CD14-positive monocyte (primary cell): ENCODE measurements around the gene CRTC3. TPM values are rescaled to one million over a fixed set of nuclear protein-coding genes. Genes with fewer than 3 reads are reported as not detected.

Source experiments
- DNase-seq, 3 donors: peaks; one replicate each; pipeline ENCODE4 v3.0.0-alpha.2; 2011 to 2022
- H2AFZ ChIP-seq: 2 replicates; pipeline ENCODE4 v1.6.0; 2012; ENCODE audit warnings: mild to moderate bottlenecking, low read depth, low read length, inconsistent platforms; ENCODE audit not compliant: insufficient read depth, poor library complexity, severe bottlenecking
- H3K27ac ChIP-seq, 2 donors: 1 replicate in 1 of 2; 2 replicates in 1 of 2; pipeline ENCODE4 v1.5.1; 2012 to 2013; ENCODE audit warnings: low read length in 2 of 2, control low read depth in 1 of 2, inconsistent platforms in 1 of 2, low read depth in 1 of 2, mild to moderate bottlenecking in 1 of 2
- H3K27me3 ChIP-seq, 2 donors: one replicate each; pipeline versions ENCODE4 v1.6.0 to v1.6.1; 2011 to 2013; ENCODE audit warnings: low read length in 2 of 2; ENCODE audit not compliant: control insufficient read depth in 2 of 2, insufficient read depth in 2 of 2
- H3K36me3 ChIP-seq, 2 donors: replicated peaks in 1 of 2; 1 replicate in 1 of 2; 2 replicates in 1 of 2; pipeline versions ENCODE4 v1.5.1 to v1.6.1; 2012 to 2013; ENCODE audit warnings: low read length in 2 of 2, control low read depth in 1 of 2, inconsistent platforms in 1 of 2, mild to moderate bottlenecking in 1 of 2; ENCODE audit not compliant: insufficient read depth in 2 of 2, control insufficient read depth in 1 of 2
- H3K4me1 ChIP-seq, 2 donors: 1 replicate in 1 of 2; 2 replicates in 1 of 2; pipeline versions ENCODE4 v1.5.1 to v1.6.1; 2012 to 2013; ENCODE audit warnings: low read length in 2 of 2, control low read depth in 1 of 2, inconsistent platforms in 1 of 2, mild to moderate bottlenecking in 1 of 2, moderate library complexity in 1 of 2; ENCODE audit not compliant: insufficient read depth in 2 of 2, control insufficient read depth in 1 of 2
- H3K4me2 ChIP-seq: replicated peaks from 2 replicates; pipeline ENCODE3; 2012; ENCODE audit warnings: low read length, moderate library complexity, mild to moderate bottlenecking; ENCODE audit not compliant: poor library complexity, severe bottlenecking; ENCODE audit errors: extremely low read depth
- H3K4me3 ChIP-seq, 3 experiments: fragments of 200-600 bp in 1 of 3; sonication (generic) in 1 of 3; replicated peaks in 1 of 3; 1 replicate in 2 of 3; 2 replicates in 1 of 3; pipeline ENCODE4 v1.5.1; 2011 to 2013; ENCODE audit warnings: low read length in 3 of 3, mild to moderate bottlenecking in 3 of 3, control low read depth in 2 of 3, low read depth in 2 of 3, inconsistent platforms in 1 of 3, moderate library complexity in 1 of 3
- H3K79me2 ChIP-seq: 2 replicates; pipeline ENCODE4 v1.6.0; 2012; ENCODE audit warnings: mild to moderate bottlenecking, control low read depth, inconsistent platforms, low read length, moderate library complexity; ENCODE audit not compliant: insufficient read depth
- H3K9ac ChIP-seq: 2 replicates; pipeline ENCODE4 v1.6.0; 2017; ENCODE audit warnings: low read length, mild to moderate bottlenecking; ENCODE audit not compliant: insufficient read depth, poor library complexity, severe bottlenecking
- H3K9me3 ChIP-seq, 2 donors: replicated peaks in 1 of 2; 1 replicate in 1 of 2; 2 replicates in 1 of 2; pipeline versions ENCODE4 v1.5.1 to v1.6.1; 2012 to 2013; ENCODE audit warnings: low read length in 2 of 2, control low read depth in 1 of 2; ENCODE audit not compliant: control insufficient read depth in 1 of 2, insufficient read depth in 1 of 2
- H4K20me1 ChIP-seq: 2 replicates; pipeline ENCODE4 v1.6.0; 2012; ENCODE audit warnings: mild to moderate bottlenecking, low read length, control low read depth, moderate library complexity; ENCODE audit not compliant: insufficient read depth
- H3K27ac Mint-ChIP-seq, 7 donors: one replicate each; pipeline ENCODE4 v1.8.0; 2020; ENCODE audit warnings: mild to moderate bottlenecking in 7 of 7, mixed read lengths in 7 of 7, moderate library complexity in 6 of 7, inconsistent platforms in 2 of 7
- H3K27me3 Mint-ChIP-seq, 3 donors: one replicate each; pipeline ENCODE4 v1.8.0; 2021 to 2022; ENCODE audit warnings: low read depth in 3 of 3, mild to moderate bottlenecking in 3 of 3, mixed read lengths in 3 of 3, moderate library complexity in 3 of 3, inconsistent platforms in 1 of 3
- H3K36me3 Mint-ChIP-seq, 2 donors: one replicate each; pipeline ENCODE4 v1.8.0; 2020; ENCODE audit warnings: mixed read lengths in 2 of 2, inconsistent platforms in 1 of 2, mild to moderate bottlenecking in 1 of 2
- H3K4me1 Mint-ChIP-seq: one replicate; pipeline ENCODE4 v1.8.0; 2020; ENCODE audit warnings: mild to moderate bottlenecking, mixed read lengths
- H3K4me3 Mint-ChIP-seq, 2 donors: one replicate each; pipeline ENCODE4 v1.8.0; 2020; ENCODE audit warnings: mild to moderate bottlenecking in 2 of 2, mixed read lengths in 2 of 2, moderate library complexity in 1 of 2
- H3K9me3 Mint-ChIP-seq, 7 donors: one replicate each; pipeline ENCODE4 v1.8.0; 2020 to 2022; ENCODE audit warnings: mixed read lengths in 7 of 7, mild to moderate bottlenecking in 6 of 7, moderate library complexity in 6 of 7, inconsistent platforms in 2 of 7
- CTCF ChIP-seq: fragments of 200-600 bp; IDR thresholded peaks from one replicate; pipeline ENCODE4 v1.8.0; 2022; ENCODE audit warnings: antibody characterized with exemption, mild to moderate bottlenecking
- WGBS: methylation state at CpG from one replicate; pipeline ENCODE4 v1.1.5; 2013; ENCODE audit warnings: missing lambda C conversion rate; ENCODE audit not compliant: insufficient coverage; 5-methylcytosine and 5-hydroxymethylcytosine counted together
- intact Hi-C, 2 donors: fragments of 100-400 bp; cut with micrococcal nuclease; formaldehyde crosslinking; loops; one replicate each; pipeline versions ENCODE4 v1.15.0 to v1.15.1; 2023
- polyA plus RNA-seq, 3 donors: library from polyadenylated mRNA; depleted of rRNA in 1 of 3; unstranded in 2 of 3; stranded (reverse) in 1 of 3; fragments of 300-500 nt in 2 of 3; fragments of >200 nt in 1 of 3; fragmentation: Illumina TruSeq in 2 of 3; gene quantifications; 1 replicate in 2 of 3; 2 replicates in 1 of 3; pipeline ENCODE4 v1.2.3, GENCODE V29; 2012 to 2021

The CRTC3 gene
- polyA plus RNA-seq, 3 donors, result 6.0 to 25.4 (median 12.2) TPM

DNA sequence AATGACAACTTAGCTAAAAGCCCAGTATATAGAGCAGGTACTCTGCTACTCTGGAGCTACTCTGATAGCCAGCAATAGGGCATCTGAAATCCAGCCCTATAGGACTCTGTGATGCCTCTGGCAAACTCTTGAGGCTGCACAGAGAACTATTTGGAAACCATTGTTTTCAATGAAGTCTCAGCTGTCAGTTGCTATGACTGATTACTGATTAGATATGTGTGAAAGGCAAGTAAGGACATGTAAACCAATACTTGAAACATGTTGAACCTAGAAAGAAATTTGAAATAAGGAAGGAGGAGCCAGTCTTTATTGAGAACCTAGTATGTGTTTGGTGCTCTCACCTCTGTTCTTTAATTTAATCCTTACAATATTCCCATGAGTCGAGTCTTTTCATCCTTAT is 40.2 kb upstream of the CRTC3 start:
- Histone ChIP-seq H3K9me3 (no peaks in the 10 kb centered on the region), H3K4me1 (no peaks in the 10 kb centered on the region), H3K27me3 (no peaks in the 10 kb centered on the region), H3K4me3 (no peak overlapping the region), H3K27ac (no peak overlapping the region), H3K4me2 (no peak overlapping the region), H4K20me1 (peaks cover 96% of the 10 kb centered on the region), H3K36me3 (peaks cover 94 to 99% of the 10 kb centered on the region in 2 donors), H2AFZ (no peak overlapping the region), H3K79me2 (no peaks in the 10 kb centered on the region), H3K9ac (no peak overlapping the region)
- peaks cover 94 to 98% of the 10 kb centered on the region in 2 donors for H3K36me3 Mint-ChIP-seq
- no CpG with 5 or more reads among the region's 1 CpG for WGBS
- no peak overlapping the region for H3K27ac Mint-ChIP-seq
- no peak for DNase-seq
- H3K4me3 Mint-ChIP-seq, result no peak overlapping the region
- no peaks in the 10 kb centered on the region for H3K4me1 Mint-ChIP-seq
- intact Hi-C loops, result loop anchor here in 1 of 2 donors (10.0 kb wide), 1 partner anchor 165 kb away; no protein-coding TSS in a partner anchor
- no peak for TF ChIP-seq CTCF
- H3K27me3 Mint-ChIP-seq, result no peaks in the 10 kb centered on the region
- no peaks in the 10 kb centered on the region for H3K9me3 Mint-ChIP-seq

- Histone ChIP-seq H3K36me3 (peaks cover 94 to 99% of the 10 kb centered on the region in 2 donors), H3K4me1 (no peaks in the 10 kb centered on the region), H3K4me2 (no peak overlapping the region), H3K79me2 (no peaks in the 10 kb centered on the region), H2AFZ (no peak overlapping the region), H3K27me3 (no peaks in the 10 kb centered on the region), H3K9ac (no peak overlapping the region), H3K4me3 (no peak overlapping the region), H4K20me1 (peaks cover 96% of the 10 kb centered on the region), H3K9me3 (no peaks in the 10 kb centered on the region), H3K27ac (no peak overlapping the region)
- Mint-ChIP-seq H3K36me3 (peaks cover 94 to 98% of the 10 kb centered on the region in 2 donors), H3K4me3 (no peak overlapping the region), H3K4me1 (no peaks in the 10 kb centered on the region), H3K27me3 (no peaks in the 10 kb centered on the region), H3K9me3 (no peaks in the 10 kb centered on the region), H3K27ac (no peak overlapping the region)
- no peak for TF ChIP-seq CTCF
- 100% methylated on average over 1 of the region's 2 CpGs for WGBS
- no peak for DNase-seq
- intact Hi-C loops, result loop anchor here in 1 of 2 donors (10.0 kb wide), 1 partner anchor 165 kb away; no protein-coding TSS in a partner anchor
Observed at GRCh38 chr15:90489944-90490343, 39.8 kb upstream of the CRTC3 start.
